ENCODE measurements around the gene DFFA. TPM values are rescaled to one million over a fixed set of nuclear protein-coding genes. Genes with fewer than 3 reads are reported as not detected.

DFFA gene
- total RNA-seq: 10 to 100 TPM; 31.9 to 33.2 TPM

- Mint-ChIP-seq H3K27ac (peak within 1 kb of the TSS; percentile 92), H3K36me3 (peaks cover 7% of the 10 kb centered on the region), H3K27me3 (no peaks in the 10 kb centered on the region), H3K4me3 (peak within 1 kb of the TSS; percentile 93), H3K4me1 (peaks cover 38% of the 10 kb centered on the region), H3K9me3 (no peaks in the 10 kb centered on the region)
- DNase-seq (peak; percentile 87), ATAC-seq (ENCODE audit: low read depth) (peak; percentile 74)
- POLR2A ChIA-PET: interaction anchor here (0.7 to 0.9 kb wide), 3 partner anchors 25 to 915 kb away, joined by 3 read pairs; no protein-coding TSS in a partner anchor
These were observed at the start of gene DFFA for GRCh38 chr1:10472220-10473144. DFFA (minus strand) TSS chr1:10472529; CDS start chr1:10472458, 71 bp downstream.

GRCh38 chr1:10521537-10522157, 49.3 kb upstream of the DFFA start:
- peak; percentile 39 for ATAC-seq (ENCODE audit: low read depth)
- Mint-ChIP-seq H3K36me3 (peaks cover 9% of the 10 kb centered on the region), H3K4me1 (peaks cover 30% of the 10 kb centered on the region), H3K27ac (peak overlapping the region; percentile 9), H3K4me3 (peak overlapping the region; percentile 17), H3K27me3 (no peaks in the 10 kb centered on the region), H3K9me3 (no peaks in the 10 kb centered on the region)
- no peak for DNase-seq
- POLR2A ChIA-PET: no interaction called here

GRCh38 chr1:10520952-10521351, 48.6 kb upstream of the DFFA start:
- POLR2A ChIA-PET: no interaction called here
- DNase-seq (no peak), ATAC-seq (ENCODE audit: low read depth) (no peak)
- no peaks in the 10 kb centered on the region for H3K27me3 Mint-ChIP-seq
- H3K4me1 Mint-ChIP-seq: peaks cover 34% of the 10 kb centered on the region
- peak overlapping the region; percentile 10 for H3K27ac Mint-ChIP-seq
- H3K4me3 Mint-ChIP-seq: peak overlapping the region; percentile 17
- H3K9me3 Mint-ChIP-seq: no peaks in the 10 kb centered on the region
- peaks cover 9% of the 10 kb centered on the region for H3K36me3 Mint-ChIP-seq

GRCh38 chr1:10520497-10520896, 48.2 kb upstream of the DFFA start:
- POLR2A ChIA-PET: no interaction called here
- ATAC-seq (ENCODE audit: low read depth): no peak
- Mint-ChIP-seq H3K27me3 (no peaks in the 10 kb centered on the region), H3K9me3 (no peaks in the 10 kb centered on the region), H3K36me3 (peaks cover 9% of the 10 kb centered on the region), H3K27ac (no peak overlapping the region), H3K4me3 (no peak overlapping the region), H3K4me1 (peaks cover 38% of the 10 kb centered on the region)
- no peak for DNase-seq

- DNase-seq: no peak
- H3K27ac Mint-ChIP-seq: no peak overlapping the region
- H3K9me3 Mint-ChIP-seq: no peaks in the 10 kb centered on the region
- peaks cover 7% of the 10 kb centered on the region for H3K36me3 Mint-ChIP-seq
- H3K4me1 Mint-ChIP-seq: peaks cover 47% of the 10 kb centered on the region
- ATAC-seq (ENCODE audit: low read depth): no peak
- H3K27me3 Mint-ChIP-seq: no peaks in the 10 kb centered on the region
- no peak overlapping the region for H3K4me3 Mint-ChIP-seq
- POLR2A ChIA-PET: no interaction called here
These were observed 46.7 kb upstream of the DFFA start for GRCh38 chr1:10519016-10519417.

GRCh38 chr1:10517677-10517982, 45.3 kb upstream of the DFFA start:
- no peak overlapping the region for H3K4me3 Mint-ChIP-seq
- ATAC-seq (ENCODE audit: low read depth) (no peak), DNase-seq (no peak)
- peaks cover 56% of the 10 kb centered on the region for H3K4me1 Mint-ChIP-seq
- H3K27ac Mint-ChIP-seq: no peak overlapping the region
- POLR2A ChIA-PET: interaction anchor here (0.7 kb wide), 1 partner anchor 608 kb away, joined by 3 read pairs; no protein-coding TSS in a partner anchor
- H3K9me3 Mint-ChIP-seq: no peaks in the 10 kb centered on the region
- H3K36me3 Mint-ChIP-seq: peaks cover 10% of the 10 kb centered on the region
- H3K27me3 Mint-ChIP-seq: no peaks in the 10 kb centered on the region

- H3K36me3 Mint-ChIP-seq: peaks cover 10% of the 10 kb centered on the region
- no peak overlapping the region for H3K4me3 Mint-ChIP-seq
- H3K9me3 Mint-ChIP-seq: no peaks in the 10 kb centered on the region
- no peak overlapping the region for H3K27ac Mint-ChIP-seq
- H3K4me1 Mint-ChIP-seq: peaks cover 54% of the 10 kb centered on the region
- no peak for ATAC-seq (ENCODE audit: low read depth)
- no peaks in the 10 kb centered on the region for H3K27me3 Mint-ChIP-seq
- no peak for DNase-seq
- POLR2A ChIA-PET: interaction anchor here (0.7 kb wide), 1 partner anchor 608 kb away, joined by 3 read pairs; no protein-coding TSS in a partner anchor
These were observed 44.8 kb upstream of the DFFA start for GRCh38 chr1:10516925-10517676.

GRCh38 chr1:10515976-10516750, 43.8 kb upstream of the DFFA start:
- no peak for DNase-seq
- Mint-ChIP-seq H3K36me3 (peaks cover 10% of the 10 kb centered on the region), H3K27me3 (no peaks in the 10 kb centered on the region), H3K27ac (no peak overlapping the region), H3K4me1 (peaks cover 52% of the 10 kb centered on the region), H3K4me3 (no peak overlapping the region), H3K9me3 (no peaks in the 10 kb centered on the region)
- no peak for ATAC-seq (ENCODE audit: low read depth)
- POLR2A ChIA-PET: no interaction called here

- H3K9me3 Mint-ChIP-seq: no peaks in the 10 kb centered on the region
- peaks cover 6% of the 10 kb centered on the region for H3K36me3 Mint-ChIP-seq
- peaks cover 52% of the 10 kb centered on the region for H3K4me1 Mint-ChIP-seq
- POLR2A ChIA-PET: no interaction called here
- no peak for DNase-seq
- no peak for ATAC-seq (ENCODE audit: low read depth)
- H3K27me3 Mint-ChIP-seq: no peaks in the 10 kb centered on the region
- peak overlapping the region; percentile 47 for H3K4me3 Mint-ChIP-seq
- no peak overlapping the region for H3K27ac Mint-ChIP-seq
These were observed 43.1 kb upstream of the DFFA start for GRCh38 chr1:10515301-10515975.

GRCh38 chr1:10514490-10515235, 42.3 kb upstream of the DFFA start:
- DNase-seq: no peak

GRCh38 chr1:10513199-10513598, 40.9 kb upstream of the DFFA start:
- Mint-ChIP-seq H3K4me1 (peaks cover 58% of the 10 kb centered on the region), H3K36me3 (peaks cover 4% of the 10 kb centered on the region), H3K27me3 (no peaks in the 10 kb centered on the region), H3K9me3 (no peaks in the 10 kb centered on the region), H3K27ac (peak overlapping the region; percentile 71), H3K4me3 (peak overlapping the region; percentile 50)
- no peak for DNase-seq
- POLR2A ChIA-PET: interaction anchor here (1.0 kb wide), 1 partner anchor 18 kb away, joined by 3 read pairs; no protein-coding TSS in a partner anchor
- ATAC-seq (ENCODE audit: low read depth): no peak

More at GRCh38 chr1:10514490-10515235, 42.3 kb upstream of the DFFA start:
- no peak overlapping the region for H3K4me3 Mint-ChIP-seq
- POLR2A ChIA-PET: interaction anchor here (1.0 kb wide), 1 partner anchor 497 kb away, joined by 3 read pairs; the partner anchor contains the start of gene TARDBP
- no peaks in the 10 kb centered on the region for H3K9me3 Mint-ChIP-seq
- no peaks in the 10 kb centered on the region for H3K27me3 Mint-ChIP-seq
- no peak for ATAC-seq (ENCODE audit: low read depth)
- peaks cover 5% of the 10 kb centered on the region for H3K36me3 Mint-ChIP-seq
- peaks cover 59% of the 10 kb centered on the region for H3K4me1 Mint-ChIP-seq
- no peak overlapping the region for H3K27ac Mint-ChIP-seq

- ATAC-seq (ENCODE audit: low read depth) (no peak), DNase-seq (no peak)
- POLR2A ChIA-PET: interaction anchor here (0.6 to 1.6 kb wide), 4 partner anchors 13 to 1154 kb away, joined by 3 to 11 read pairs (median 4); no protein-coding TSS in a partner anchor
- Mint-ChIP-seq H3K36me3 (peaks cover 4% of the 10 kb centered on the region), H3K9me3 (no peaks in the 10 kb centered on the region), H3K27me3 (no peaks in the 10 kb centered on the region), H3K4me1 (peaks cover 62% of the 10 kb centered on the region), H3K27ac (peak overlapping the region; percentile 94), H3K4me3 (peak overlapping the region; percentile 79)
These were observed 39.2 kb upstream of the DFFA start for GRCh38 chr1:10511494-10511885.

Data from activated naive CD8-positive, alpha-beta T cell treated with anti-CD3 and anti-CD28 coated beads, Interleukin-2, amount 10 ng/mL, durations not matched to agents 7 days and 5 days (primary cell).